Activated CD4-positive, alpha-beta T cell treated with anti-CD3 and anti-CD28 coated beads, Interleukin-2, amount 50 U/mL, for 1 hour (primary cell): Measurements from ENCODE around the gene FAM53B.

Source experiments
- DNase-seq: peaks from one replicate; pipeline ENCODE4 v3.0.0-alpha.2; 2020

FAM53B gene

GRCh38 chr10:124676416-124677062 lies 67.6 kb downstream of the FAM53B start:
- no peak for DNase-seq

- no peak for DNase-seq
Measured at GRCh38 chr10:124675824-124676223, 68.4 kb downstream of the FAM53B start.

- DNase-seq: no peak
Measured at GRCh38 chr10:124675261-124675660, 68.9 kb downstream of the FAM53B start.

GRCh38 chr10:124674768-124675222 lies 69.4 kb downstream of the FAM53B start:
- DNase-seq: no peak

GRCh38 chr10:124672181-124672638 lies 72.0 kb downstream of the FAM53B start:
- DNase-seq: no peak

GRCh38 chr10:124671486-124672075 lies 72.6 kb downstream of the FAM53B start:
- DNase-seq: no peak

GRCh38 chr10:124670849-124671248 lies 73.3 kb downstream of the FAM53B start:
- DNase-seq: no peak

- no peak for DNase-seq
Measured at GRCh38 chr10:124669824-124670654, 74.1 kb downstream of the FAM53B start.

GRCh38 chr10:124669141-124669823 lies 74.9 kb downstream of the FAM53B start:
- no peak for DNase-seq

- DNase-seq: no peak
Measured at GRCh38 chr10:124668517-124669051, 75.6 kb downstream of the FAM53B start.

- DNase-seq: no peak
Measured at GRCh38 chr10:124667425-124668345, 76.5 kb downstream of the FAM53B start.

GRCh38 chr10:124666494-124666893 lies 77.7 kb downstream of the FAM53B start:
- DNase-seq: no peak

- DNase-seq: no peak
Measured at GRCh38 chr10:124665980-124666379, 78.2 kb downstream of the FAM53B start.

- no peak for DNase-seq
Measured at GRCh38 chr10:124665558-124665957, 78.6 kb downstream of the FAM53B start.

GRCh38 chr10:124665091-124665490 lies 79.1 kb downstream of the FAM53B start:
- DNase-seq: no peak

- no peak for DNase-seq
Measured at GRCh38 chr10:124663766-124664360, 80.3 kb downstream of the FAM53B start.

GRCh38 chr10:124663228-124663627 lies 81.0 kb downstream of the FAM53B start:
- no peak for DNase-seq

- DNase-seq: no peak
Measured at GRCh38 chr10:124661660-124662180, 82.5 kb downstream of the FAM53B start.

GRCh38 chr10:124660404-124661125 lies 83.6 kb downstream of the FAM53B start:
- DNase-seq: no peak

GRCh38 chr10:124659380-124659779 lies 84.8 kb downstream of the FAM53B start:
- DNase-seq: no peak
